Left ventricle myocardium inferior (tissue), 1 donor: Measurements from ENCODE around the gene EBP. TPM values are rescaled to one million over a fixed set of nuclear protein-coding genes. Genes with fewer than 3 reads are reported as not detected.

Experiments used
- DNase-seq: peaks from one replicate; pipeline ENCODE4 v3.0.0-alpha.2; 2020
- H3K27ac ChIP-seq: fragments of 200-600 bp; replicated peaks from 2 replicates; pipeline ENCODE4 v1.8.0; 2021
- H3K27me3 ChIP-seq: fragments of 200-600 bp; 2 replicates; pipeline ENCODE4 v1.8.0; 2021; ENCODE audit warnings: low read depth
- H3K36me3 ChIP-seq: fragments of 200-600 bp; 2 replicates; pipeline ENCODE4 v1.8.0; 2021
- H3K4me1 ChIP-seq: fragments of 200-600 bp; 2 replicates; pipeline ENCODE4 v1.8.0; 2021
- H3K4me3 ChIP-seq: fragments of 200-600 bp; 2 replicates; pipeline ENCODE4 v1.8.0; 2021; ENCODE audit warnings: mild to moderate bottlenecking, moderate library complexity
- H3K9me3 ChIP-seq: fragments of 200-600 bp; replicated peaks from 2 replicates; pipeline ENCODE4 v1.8.0; 2021
- CTCF ChIP-seq: fragments of 200-600 bp; IDR thresholded peaks from 2 replicates; pipeline ENCODE4 v1.8.0; 2021; ENCODE audit warnings: antibody characterized with exemption, mild to moderate bottlenecking, borderline replicate concordance
- intact Hi-C: fragments of 100-400 bp; cut with micrococcal nuclease; formaldehyde crosslinking; loops from one replicate; pipeline ENCODE4 v1.11.0; 2022
- long read RNA-seq: library from polyadenylated mRNA; unstranded; transcript quantifications from one replicate; pipeline ENCODE4 v2.0.0, GENCODE V29; 2021
- total RNA-seq: library from RNA; stranded (reverse); fragmentation: NEBNext Ultra II Directional; extraction: Animal tissue kit (Norgen Biotek cat#: 25700); gene quantifications from one replicate; pipeline ENCODE4 v1.2.1, GENCODE V29; 2021
- donor health status: DM: no; HTN: yes; CAD: no; lungs with severe emphysema.

The EBP gene
- 48.9 TPM for total RNA-seq
- long read RNA-seq, transcript EBP-201 (5 exons, 904 nt), result minor isoform, 6 of 37 reads
- long read RNA-seq, transcript EBP-205 (5 exons, 1,775 nt), result major isoform, 26 of 37 reads
- long read RNA-seq, partial matches to known transcripts, result 1 of 37 reads
- long read RNA-seq, other reads (novel, unspliced or antisense), result 2 of 37 reads

- H3K36me3 ChIP-seq, result no peaks in the 10 kb centered on the region
- H3K27ac ChIP-seq, result peak within 1 kb of the TSS; percentile 80
- H3K9me3 ChIP-seq, result no peaks in the 10 kb centered on the region
- DNase-seq, result peak; percentile 86
- H3K4me1 ChIP-seq, result peaks cover 8% of the 10 kb centered on the region
- intact Hi-C loops, result no loop called here
- peak within 1 kb of the TSS; percentile 72 for H3K4me3 ChIP-seq
- H3K27me3 ChIP-seq, result no peaks in the 10 kb centered on the region
- TF ChIP-seq CTCF, result no peak
Observed at GRCh38 chrX:48521353-48522243, at the start of gene EBP. Gene EBP (plus strand): TSS chrX:48521808. CDS start chrX:48523772, 1,964 bp downstream.

- H3K36me3 ChIP-seq, result no peaks in the 10 kb centered on the region
- H3K4me1 ChIP-seq, result peaks cover 19% of the 10 kb centered on the region
- H3K27ac ChIP-seq, result no peak overlapping the region
- no peaks in the 10 kb centered on the region for H3K9me3 ChIP-seq
- no peak overlapping the region for H3K4me3 ChIP-seq
- peaks cover 12% of the 10 kb centered on the region for H3K27me3 ChIP-seq
- DNase-seq, result no peak
- intact Hi-C loops, result no loop called here
- no peak for TF ChIP-seq CTCF
Observed at GRCh38 chrX:48472225-48472624, 49.4 kb upstream of the EBP start.

- intact Hi-C loops, result no loop called here
- Histone ChIP-seq H3K9me3 (no peaks in the 10 kb centered on the region), H3K4me3 (no peak overlapping the region), H3K27me3 (peaks cover 6% of the 10 kb centered on the region), H3K4me1 (peaks cover 21% of the 10 kb centered on the region), H3K27ac (no peak overlapping the region), H3K36me3 (no peaks in the 10 kb centered on the region)
- TF ChIP-seq CTCF, result no peak
- DNase-seq, result no peak
Observed at GRCh38 chrX:48472851-48473703, 48.5 kb upstream of the EBP start.

- TF ChIP-seq CTCF, result no peak
- intact Hi-C loops, result no loop called here
- DNase-seq, result no peak
Observed at GRCh38 chrX:48473704-48473990, 48.0 kb upstream of the EBP start.

DNA sequence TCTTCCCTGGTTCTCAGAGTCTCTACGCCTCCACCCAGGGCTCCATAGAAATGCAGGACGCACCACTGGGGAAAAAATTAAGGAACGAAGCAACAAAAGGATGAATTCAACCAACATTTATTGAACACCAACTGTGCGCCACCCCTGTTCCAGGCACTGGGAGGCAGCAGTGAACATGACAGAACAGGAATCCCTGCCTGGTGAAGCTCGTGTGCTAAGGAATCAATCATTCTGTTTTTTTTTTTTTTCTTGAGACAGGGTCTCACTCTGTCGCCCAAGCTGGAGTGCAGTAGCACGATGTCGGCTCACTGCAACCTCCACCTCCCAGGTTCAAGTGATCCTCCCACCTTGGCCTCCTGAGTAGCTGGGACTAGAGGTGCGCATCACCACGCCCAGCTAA lies 47.5 kb upstream of the EBP start:
- Histone ChIP-seq H3K9me3 (no peaks in the 10 kb centered on the region), H3K27ac (no peak overlapping the region), H3K4me1 (peaks cover 21% of the 10 kb centered on the region), H3K27me3 (no peaks in the 10 kb centered on the region), H3K4me3 (no peak overlapping the region), H3K36me3 (no peaks in the 10 kb centered on the region)
- no peak for TF ChIP-seq CTCF
- DNase-seq, result no peak
- intact Hi-C loops, result no loop called here

More at GRCh38 chrX:48473704-48473990, 48.0 kb upstream of the EBP start:
- no peak overlapping the region for H3K4me3 ChIP-seq
- peaks cover 3% of the 10 kb centered on the region for H3K27me3 ChIP-seq
- no peaks in the 10 kb centered on the region for H3K9me3 ChIP-seq
- peaks cover 21% of the 10 kb centered on the region for H3K4me1 ChIP-seq
- no peak overlapping the region for H3K27ac ChIP-seq
- H3K36me3 ChIP-seq, result no peaks in the 10 kb centered on the region
